Measurements from ENCODE around the gene CHTF8. TPM values are rescaled to one million over a fixed set of nuclear protein-coding genes. Genes with fewer than 3 reads are reported as not detected.

The CHTF8 gene
- total and polyA plus RNA-seq, 10 of the 15 experiments (the other 5 are each of a cell fraction or from before 2014, with no cell fraction given) = 18.5 to 159 (median 102) TPM

DNA sequence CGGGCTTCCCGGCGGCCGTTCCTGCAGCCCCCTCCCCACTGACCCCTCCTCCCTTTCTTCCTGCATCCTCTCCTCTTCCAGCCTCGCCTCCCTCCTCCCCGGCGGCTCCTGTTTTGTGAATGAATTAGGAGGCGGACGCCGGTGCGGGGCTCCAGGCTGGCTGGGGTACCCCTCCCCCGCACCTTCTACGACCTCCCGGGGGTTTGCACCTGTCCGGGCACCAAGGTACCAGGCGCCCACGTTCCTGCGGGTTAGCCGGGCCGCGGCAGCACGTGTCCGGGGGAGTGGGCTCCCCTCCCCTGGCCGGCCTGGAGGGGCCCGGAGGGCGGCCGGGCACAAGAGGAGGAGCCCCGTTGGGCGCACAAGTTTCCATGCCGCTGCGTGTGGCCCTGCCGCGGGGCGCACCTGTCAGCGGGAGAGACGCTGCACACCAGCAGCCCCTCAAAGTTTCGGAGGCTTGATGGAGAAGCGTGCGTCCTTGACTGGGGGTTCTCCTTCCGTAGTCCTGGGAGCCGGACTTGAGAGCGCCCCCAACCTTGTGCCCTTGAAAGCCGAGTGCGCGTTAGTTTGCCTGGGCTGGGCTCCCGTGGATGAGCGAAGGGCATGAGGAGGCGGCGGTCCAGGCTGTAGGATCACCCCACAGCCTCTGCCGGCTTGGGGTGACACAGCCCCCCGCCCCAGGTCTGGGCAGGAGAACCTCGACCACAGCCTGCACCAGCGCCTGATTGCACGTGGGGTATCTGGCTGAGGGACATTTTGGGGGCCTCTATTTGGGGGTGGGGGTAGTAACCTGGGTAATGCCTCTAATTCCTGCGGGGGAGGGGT lies 25.7 kb downstream of the CHTF8 start:
- H3K4me2 ChIP-seq (ENCODE audit: control insufficient read depth, insufficient read depth) = peak overlapping the region; percentile 93
- RAD21 ChIA-PET (ENCODE audit: unreplicated experiment) = no interaction called here
- peak; percentile 79 for TF ChIP-seq SUZ12 (IDR thresholded peaks at IDR 0.05; ENCODE audit: unreplicated experiment)
- no peak for TF ChIP-seq ZZZ3 (IDR thresholded peaks at IDR 0.05; ENCODE audit: control insufficient read depth, insufficient read length, low read depth)
- TF ChIP-seq POU2F2 (IDR thresholded peaks at IDR 0.05; ENCODE audit: borderline replicate concordance, low read depth, low read length) = no peak
- TF ChIP-seq, protein P1, sequence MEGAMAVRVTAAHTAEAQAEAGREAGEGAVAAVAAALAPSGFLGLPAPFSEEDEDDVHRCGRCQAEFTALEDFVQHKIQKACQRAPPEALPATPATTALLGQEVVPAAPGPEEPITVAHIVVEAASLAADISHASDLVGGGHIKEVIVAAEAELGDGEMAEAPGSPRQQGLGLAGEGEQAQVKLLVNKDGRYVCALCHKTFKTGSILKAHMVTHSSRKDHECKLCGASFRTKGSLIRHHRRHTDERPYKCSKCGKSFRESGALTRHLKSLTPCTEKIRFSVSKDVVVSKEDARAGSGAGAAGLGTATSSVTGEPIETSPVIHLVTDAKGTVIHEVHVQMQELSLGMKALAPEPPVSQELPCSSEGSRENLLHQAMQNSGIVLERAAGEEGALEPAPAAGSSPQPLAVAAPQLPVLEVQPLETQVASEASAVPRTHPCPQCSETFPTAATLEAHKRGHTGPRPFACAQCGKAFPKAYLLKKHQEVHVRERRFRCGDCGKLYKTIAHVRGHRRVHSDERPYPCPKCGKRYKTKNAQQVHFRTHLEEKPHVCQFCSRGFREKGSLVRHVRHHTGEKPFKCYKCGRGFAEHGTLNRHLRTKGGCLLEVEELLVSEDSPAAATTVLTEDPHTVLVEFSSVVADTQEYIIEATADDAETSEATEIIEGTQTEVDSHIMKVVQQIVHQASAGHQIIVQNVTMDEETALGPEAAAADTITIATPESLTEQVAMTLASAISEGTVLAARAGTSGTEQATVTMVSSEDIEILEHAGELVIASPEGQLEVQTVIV (IDR thresholded peaks at IDR 0.05; ENCODE audit: borderline replicate concordance, partially characterized antibody) = no peak
- TF ChIP-seq PAX8 (IDR thresholded peaks at IDR 0.05) = no peak
- no peak for TF ChIP-seq MXI1 (IDR thresholded peaks at IDR 0.05; ENCODE audit: low read depth, low read length)
- TF ChIP-seq, protein P2, sequence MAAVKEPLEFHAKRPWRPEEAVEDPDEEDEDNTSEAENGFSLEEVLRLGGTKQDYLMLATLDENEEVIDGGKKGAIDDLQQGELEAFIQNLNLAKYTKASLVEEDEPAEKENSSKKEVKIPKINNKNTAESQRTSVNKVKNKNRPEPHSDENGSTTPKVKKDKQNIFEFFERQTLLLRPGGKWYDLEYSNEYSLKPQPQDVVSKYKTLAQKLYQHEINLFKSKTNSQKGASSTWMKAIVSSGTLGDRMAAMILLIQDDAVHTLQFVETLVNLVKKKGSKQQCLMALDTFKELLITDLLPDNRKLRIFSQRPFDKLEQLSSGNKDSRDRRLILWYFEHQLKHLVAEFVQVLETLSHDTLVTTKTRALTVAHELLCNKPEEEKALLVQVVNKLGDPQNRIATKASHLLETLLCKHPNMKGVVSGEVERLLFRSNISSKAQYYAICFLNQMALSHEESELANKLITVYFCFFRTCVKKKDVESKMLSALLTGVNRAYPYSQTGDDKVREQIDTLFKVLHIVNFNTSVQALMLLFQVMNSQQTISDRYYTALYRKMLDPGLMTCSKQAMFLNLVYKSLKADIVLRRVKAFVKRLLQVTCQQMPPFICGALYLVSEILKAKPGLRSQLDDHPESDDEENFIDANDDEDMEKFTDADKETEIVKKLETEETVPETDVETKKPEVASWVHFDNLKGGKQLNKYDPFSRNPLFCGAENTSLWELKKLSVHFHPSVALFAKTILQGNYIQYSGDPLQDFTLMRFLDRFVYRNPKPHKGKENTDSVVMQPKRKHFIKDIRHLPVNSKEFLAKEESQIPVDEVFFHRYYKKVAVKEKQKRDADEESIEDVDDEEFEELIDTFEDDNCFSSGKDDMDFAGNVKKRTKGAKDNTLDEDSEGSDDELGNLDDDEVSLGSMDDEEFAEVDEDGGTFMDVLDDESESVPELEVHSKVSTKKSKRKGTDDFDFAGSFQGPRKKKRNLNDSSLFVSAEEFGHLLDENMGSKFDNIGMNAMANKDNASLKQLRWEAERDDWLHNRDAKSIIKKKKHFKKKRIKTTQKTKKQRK (IDR thresholded peaks at IDR 0.05; ENCODE audit: low read depth, low read length) = no peak
- TF ChIP-seq MEF2B (IDR thresholded peaks at IDR 0.05; ENCODE audit: partially characterized antibody, poor library complexity, severe bottlenecking) = no peak
- TF ChIP-seq NFYB (IDR thresholded peaks at IDR 0.05; ENCODE audit: insufficient read depth, low read depth, low read length) = no peak
- peak; percentile 79 for TF ChIP-seq HDAC6 (IDR thresholded peaks at IDR 0.05; ENCODE audit: unreplicated experiment)
- no peaks in the 10 kb centered on the region for H3K9me3 ChIP-seq (replicated peaks; ENCODE audit: control insufficient read depth, insufficient read depth, low read length)
- SMC1A ChIA-PET (ENCODE audit: uncharacterized antibody, unreplicated experiment) = no interaction called here
- DNase-seq (ENCODE audit: low read depth, low spot score) = no peak
- POLR2A ChIA-PET = no interaction called here
- no peak overlapping the region for H3K27ac ChIP-seq (ENCODE audit: control insufficient read depth, insufficient read depth)
- H3K4me1 ChIP-seq (ENCODE audit: control insufficient read depth, insufficient read depth, low read length) = peaks cover 6% of the 10 kb centered on the region
- CTCF ChIA-PET = interaction anchor here (0.8 to 1.6 kb wide), 3 partner anchors 17 to 117 kb away, joined by 4 to 7 read pairs (median 4); no protein-coding TSS in a partner anchor
- no peak overlapping the region for H3K9ac ChIP-seq (ENCODE audit: control insufficient read depth, insufficient read depth, low read length)
- H3K4me3 ChIP-seq = peak overlapping the region; percentile 74
- intact Hi-C loops (cut with micrococcal nuclease; ENCODE audit: unreplicated experiment) (no loop called here), in situ Hi-C loops (cut with MboI) (no loop called here)
- 6% methylated on average over 42 of the region's 55 CpGs for WGBS (ENCODE audit: insufficient coverage, insufficient replicate concordance, low lambda C conversion rate, missing lambda C conversion rate)
- no peaks in the 10 kb centered on the region for H3K36me3 ChIP-seq (ENCODE audit: control insufficient read depth in 2 of 2, insufficient read depth in 2 of 2, low read length in 1 of 2)
- no peak overlapping the region for H2AFZ ChIP-seq (ENCODE audit: control insufficient read depth, low read depth, low read length)
- peaks cover 1 to 3% of the 10 kb centered on the region in 2 experiments; a peak in 2 of 4 replicates for H3K27me3 ChIP-seq (replicated peaks in 1 of 2; ENCODE audit: control insufficient read depth in 2 of 2, insufficient read depth in 2 of 2, low read length in 1 of 2)
- H4K20me1 ChIP-seq (ENCODE audit: control insufficient read depth, insufficient read depth) = no peaks in the 10 kb centered on the region
- FAIRE-seq = no peak
- BruUV-seq (replicated peaks) = no TSS peak
- H3K79me2 ChIP-seq (ENCODE audit: control insufficient read depth, insufficient read depth, low read length) = no peaks in the 10 kb centered on the region
- ATAC-seq = peak; percentile 24; the same call in 2 of the 3 replicates

All from GM12878 (cell line).